ENCODE data around the gene TCAF1. TPM values are rescaled to one million over a fixed set of nuclear protein-coding genes. Genes with fewer than 3 reads are reported as not detected.
"Not testable (repeated sequence)": the region's sequence is repeated elsewhere in the genome, so short reads cannot be mapped to it uniquely, and the experiment has no call there.

Gene TCAF1
- total RNA-seq, 1 donor from 2014 or later: 40.0 TPM

DNA sequence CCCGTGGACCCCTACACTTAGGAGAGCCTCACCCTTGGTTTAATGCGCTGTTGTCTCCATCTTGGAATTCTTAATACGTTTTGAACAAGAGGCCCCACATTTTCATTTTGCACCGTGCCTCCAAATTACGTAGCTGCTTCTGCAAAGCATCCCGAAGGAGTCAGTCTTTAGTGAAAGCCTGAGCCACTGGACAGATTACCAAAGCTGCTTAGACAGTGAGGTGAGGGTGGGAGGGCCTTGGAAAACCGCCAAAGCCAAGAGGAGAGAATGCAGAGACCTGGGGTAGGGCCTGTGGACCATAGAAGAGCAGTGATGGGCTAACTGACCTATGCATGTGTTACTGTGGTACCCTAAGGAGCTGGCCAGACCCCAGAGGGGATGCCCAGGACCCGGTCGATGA is 4.2 kb upstream of the TCAF1 start:
- DNase-seq (ENCODE audit: low read depth, low spot score): no peak

DNA sequence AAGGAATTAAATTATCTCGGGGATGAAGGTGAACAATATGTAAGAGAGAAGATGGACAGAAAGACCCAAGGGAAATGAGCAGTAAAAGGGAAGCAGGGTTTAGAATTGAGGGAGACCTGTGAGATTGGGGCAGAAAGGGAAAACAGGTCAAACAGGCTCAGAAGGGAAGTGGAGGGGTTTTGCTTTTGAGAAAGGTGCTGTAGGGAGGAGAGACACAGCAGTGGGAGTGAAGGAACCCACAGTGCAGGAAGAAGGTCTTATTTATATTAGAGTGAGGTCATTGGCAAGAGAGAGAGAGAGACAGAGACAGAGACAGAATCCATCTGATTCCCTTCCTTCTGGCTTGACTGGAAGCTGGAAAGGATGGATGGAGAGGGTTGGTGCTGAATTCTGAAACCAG is 3.5 kb upstream of the TCAF1 start:
- DNase-seq (ENCODE audit: low read depth, low spot score): no peak

GRCh38 chr7:143902332-143902899 is 440 bp upstream of the TCAF1 start:
- DNase-seq (ENCODE audit: low read depth, low spot score): no peak

- no peak for DNase-seq (ENCODE audit: low read depth, low spot score)
Measured at GRCh38 chr7:143901332-143901667, 676 bp downstream of the TCAF1 start.

DNA sequence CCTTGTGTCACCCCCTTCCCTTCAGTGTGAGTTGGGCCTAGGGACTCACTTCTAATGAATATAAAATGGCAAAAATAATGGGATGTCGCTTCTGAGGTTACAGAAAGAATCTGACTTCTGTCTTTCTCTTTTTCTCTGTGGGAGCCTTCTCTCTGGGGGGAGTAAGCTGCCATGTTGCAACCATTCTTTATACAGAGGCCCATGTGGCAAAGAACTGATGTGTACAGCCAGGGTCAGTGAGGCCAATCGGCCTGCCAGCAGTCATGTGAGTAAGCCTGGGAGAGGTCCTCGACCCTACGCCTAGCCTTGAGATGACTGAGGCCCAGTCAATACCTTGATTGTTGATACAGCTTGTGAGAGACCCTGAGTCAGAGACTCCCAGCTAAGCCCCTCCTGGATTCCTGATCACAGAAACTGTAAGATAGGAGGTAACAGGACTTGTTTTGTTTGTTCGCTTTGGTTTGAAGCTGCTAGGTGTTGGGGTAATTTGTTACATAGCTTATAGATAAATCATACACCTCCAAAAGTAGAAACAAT is 1.7 kb downstream of the TCAF1 start:
- no peak for DNase-seq (ENCODE audit: low read depth, low spot score)

GRCh38 chr7:143898810-143899209 is 3.2 kb downstream of the TCAF1 start:
- DNase-seq (ENCODE audit: low read depth, low spot score): no peak

DNA sequence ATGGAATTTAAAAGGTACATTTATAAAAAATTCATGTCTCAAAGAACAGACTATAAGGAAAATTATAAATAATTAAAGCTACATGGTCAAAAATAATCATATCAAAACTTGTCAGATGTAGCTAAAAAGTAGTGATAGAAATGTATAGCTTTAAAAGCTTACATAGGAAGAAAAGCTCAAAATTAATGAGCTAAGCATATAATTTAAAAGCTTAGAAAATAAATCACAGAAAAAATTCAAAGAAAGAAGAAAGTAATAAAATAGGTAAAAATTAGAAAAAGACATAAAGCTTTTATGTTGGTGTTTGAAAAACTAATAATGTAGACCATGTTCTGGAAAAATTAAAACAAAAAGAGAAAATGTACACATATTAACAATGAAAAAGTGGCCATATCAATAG is 5.3 kb downstream of the TCAF1 start:
- DNase-seq (ENCODE audit: low read depth, low spot score): no peak

DNA sequence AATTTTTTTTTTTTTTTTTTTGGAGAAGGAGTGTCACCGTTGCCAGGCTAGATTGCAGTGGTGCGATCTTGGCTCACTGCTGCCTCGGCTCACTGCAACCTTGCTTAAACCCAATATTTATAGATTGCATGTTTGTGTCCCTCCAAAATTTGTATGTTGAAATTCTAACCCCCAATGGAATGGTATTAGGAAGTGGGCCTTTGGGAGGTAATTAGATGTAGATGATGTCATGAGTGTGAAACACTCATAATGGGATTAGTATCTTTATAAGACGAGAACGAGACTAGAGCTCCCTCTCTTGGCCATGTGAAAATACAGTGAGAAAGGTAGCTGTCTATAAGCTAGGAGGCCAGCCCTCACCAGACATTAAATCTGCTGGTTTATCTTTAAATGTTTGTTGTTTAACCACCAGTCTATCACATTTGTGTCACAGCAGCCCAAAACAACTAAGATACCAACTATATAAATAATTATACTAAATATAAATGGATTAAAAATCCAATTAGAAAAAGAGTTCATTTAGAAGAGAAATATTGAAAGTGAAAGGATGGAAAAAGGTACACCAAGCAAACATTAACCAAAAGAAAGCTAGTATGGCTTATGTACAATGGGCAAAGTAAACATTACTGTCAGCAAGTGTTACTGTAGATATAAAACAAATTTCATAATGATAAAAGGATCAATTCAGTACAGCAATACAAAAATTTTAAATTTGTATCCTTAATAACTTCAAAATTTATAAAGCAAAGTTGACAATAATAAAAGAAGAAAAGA is 9.3 kb downstream of the TCAF1 start:
- no peak for DNase-seq (ENCODE audit: low read depth, low spot score)

- DNase-seq (ENCODE audit: low read depth, low spot score): no peak
Measured at GRCh38 chr7:143891457-143891856, 10.5 kb downstream of the TCAF1 start.

GRCh38 chr7:143890558-143890957 is 11.4 kb downstream of the TCAF1 start:
- no peak for DNase-seq (ENCODE audit: low read depth, low spot score)

DNA sequence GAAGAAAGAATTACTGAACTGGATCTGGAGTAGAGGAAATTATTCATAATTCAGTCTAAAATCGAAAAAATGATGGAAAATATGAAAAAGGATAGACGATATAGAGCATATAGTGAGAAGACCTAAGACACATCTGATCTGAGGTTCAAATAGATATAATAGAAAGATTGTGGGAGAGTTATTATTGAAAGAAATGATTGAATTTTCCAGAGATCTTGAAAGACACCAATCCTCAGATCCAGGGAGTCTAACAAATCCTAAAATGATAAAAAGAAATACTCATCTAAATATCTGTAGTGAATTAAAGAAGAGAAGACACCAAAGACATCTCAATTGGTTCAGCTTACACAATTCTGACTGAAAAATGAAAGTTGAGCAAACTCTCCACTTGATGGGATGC is 12.9 kb downstream of the TCAF1 start:
- no peak for DNase-seq (ENCODE audit: low read depth, low spot score)

- DNase-seq (ENCODE audit: low read depth, low spot score): no peak
Measured at GRCh38 chr7:143886826-143887477, 15.0 kb downstream of the TCAF1 start.

- DNase-seq (ENCODE audit: low read depth, low spot score): no peak
Measured at GRCh38 chr7:143885951-143886350, 16.0 kb downstream of the TCAF1 start.

DNA sequence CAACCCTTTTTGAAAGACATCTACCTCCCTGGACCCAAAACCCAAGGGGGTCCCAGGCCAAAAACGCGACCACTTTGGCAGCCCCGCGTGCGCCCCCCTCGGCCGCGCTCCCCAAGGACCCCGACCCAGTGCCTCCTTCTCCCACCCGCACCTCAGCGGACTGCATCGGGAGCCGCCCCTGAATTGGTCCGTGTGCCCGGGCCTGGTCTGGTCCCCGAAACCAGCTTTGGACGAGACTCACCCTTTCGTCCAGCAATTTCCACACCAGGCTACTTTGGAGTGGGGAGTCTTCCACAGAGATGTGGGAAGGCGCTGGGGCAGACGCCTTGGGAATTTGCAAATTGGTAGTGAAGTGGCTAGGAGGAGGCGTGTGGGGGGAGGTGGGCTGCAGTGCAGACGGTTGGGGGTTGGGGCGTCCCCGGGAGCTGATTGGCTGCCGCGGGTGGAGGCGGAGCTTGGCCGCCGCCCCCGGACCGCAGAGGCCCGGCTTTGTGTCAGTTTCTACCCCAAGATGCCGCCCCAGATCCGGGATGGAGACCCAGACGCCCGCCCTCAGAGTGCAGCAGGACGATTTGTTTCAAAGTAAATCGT is 16.9 kb downstream of the TCAF1 start:
- no peak for DNase-seq (ENCODE audit: low read depth, low spot score)

- DNase-seq (ENCODE audit: low read depth, low spot score): no peak
Measured at GRCh38 chr7:143884241-143884968, 17.6 kb downstream of the TCAF1 start.

DNA sequence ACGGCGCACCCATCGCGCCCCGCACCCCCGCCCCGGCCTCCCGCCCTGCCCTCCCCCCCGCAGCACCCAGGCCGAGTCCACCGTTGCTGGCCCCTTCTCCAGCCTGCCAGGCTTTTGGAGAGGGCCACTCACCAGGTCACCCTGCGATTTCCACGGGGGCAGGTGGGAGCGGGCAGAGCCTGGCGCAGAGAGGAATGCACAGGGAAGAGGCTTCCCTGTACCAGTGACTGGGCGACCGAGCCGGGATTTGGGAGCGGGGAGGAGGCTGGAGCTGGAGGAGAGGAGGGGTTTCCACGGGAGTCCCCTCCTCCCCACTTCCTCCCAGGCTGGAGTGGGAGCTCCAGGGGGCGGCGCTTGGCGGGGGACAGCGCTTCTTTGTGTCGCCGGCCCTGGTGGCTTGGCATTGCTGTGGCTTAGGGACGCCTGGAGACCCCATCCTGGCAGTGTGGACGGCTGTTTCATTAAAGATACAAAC is 19.3 kb downstream of the TCAF1 start:
- no peak for DNase-seq (ENCODE audit: low read depth, low spot score)

DNA sequence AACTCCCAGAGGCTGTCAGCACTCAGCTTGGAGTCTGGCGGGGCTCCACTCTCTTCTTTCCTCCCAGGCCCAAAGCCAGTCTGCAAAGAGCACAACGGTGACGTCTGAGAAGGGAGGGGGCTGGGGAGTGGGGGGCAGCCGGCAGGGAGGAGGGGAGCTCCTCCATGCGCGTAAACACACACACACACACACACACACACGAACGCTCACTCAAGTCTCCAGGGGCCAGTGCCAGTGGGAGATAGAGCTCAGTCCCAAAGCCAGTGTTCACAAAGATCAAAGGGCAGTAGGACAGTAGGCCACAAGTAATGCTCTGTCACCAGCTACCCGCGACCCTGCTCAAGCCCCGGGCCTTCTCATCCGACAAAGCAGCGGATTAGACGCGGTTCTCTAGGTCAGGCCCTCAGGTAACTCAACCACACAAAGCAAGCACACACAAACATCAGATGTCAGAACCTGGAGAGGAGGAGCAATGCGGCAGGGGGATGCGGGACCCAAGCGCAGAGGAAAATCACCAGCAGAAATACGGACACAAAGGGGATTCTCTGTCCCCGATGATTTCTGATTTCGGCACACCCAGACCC is 19.9 kb downstream of the TCAF1 start:
- DNase-seq (ENCODE audit: low read depth, low spot score): no peak

DNA sequence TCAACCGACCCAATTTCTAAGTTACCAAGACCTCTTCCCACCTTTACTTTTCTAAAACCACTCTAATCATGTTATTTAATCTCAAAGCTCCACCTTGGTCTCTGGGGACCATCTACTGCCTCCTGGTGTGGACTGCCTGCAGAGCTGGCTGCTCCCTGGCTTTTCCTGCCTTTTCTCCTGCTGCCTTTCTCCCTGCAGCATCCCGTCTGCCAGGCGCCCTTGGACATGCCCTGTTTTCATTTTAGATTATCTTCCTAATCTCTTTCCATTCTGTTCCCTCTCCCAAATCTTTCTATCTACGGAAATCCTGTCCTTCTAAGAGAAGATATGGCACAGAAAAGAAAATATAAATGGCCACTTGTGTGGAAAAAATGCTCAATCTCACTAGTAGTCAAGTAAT is 23.1 kb downstream of the TCAF1 start:
- no peak for DNase-seq (ENCODE audit: low read depth, low spot score)

DNA sequence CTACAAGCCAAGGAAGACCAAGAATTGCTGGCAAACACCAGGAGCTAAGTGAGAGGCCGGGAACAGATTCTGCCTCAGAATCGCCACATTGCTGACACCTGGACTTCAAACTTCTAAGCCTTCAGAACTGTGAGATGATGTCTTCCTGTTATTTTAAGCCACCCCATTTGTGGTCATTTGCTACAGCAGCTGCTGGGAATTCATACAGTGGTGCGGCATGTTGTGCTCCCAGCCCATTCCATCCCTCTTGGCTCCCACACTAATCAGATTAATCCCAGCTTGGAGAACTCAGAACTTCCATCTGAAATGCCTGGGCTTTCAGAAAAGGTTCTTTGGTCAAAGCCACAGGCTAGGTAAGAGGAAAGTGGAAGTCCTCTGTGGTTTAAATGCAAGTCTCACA is 24.9 kb downstream of the TCAF1 start:
- no peak for DNase-seq (ENCODE audit: low read depth, low spot score)

- DNase-seq (ENCODE audit: low read depth, low spot score): no peak
Measured at GRCh38 chr7:143876218-143876617, 25.8 kb downstream of the TCAF1 start.

GRCh38 chr7:143873242-143873641 is 28.7 kb downstream of the TCAF1 start:
- DNase-seq (ENCODE audit: low read depth, low spot score): not testable (repeated sequence)
